ENCODE data around the gene UNC13B. TPM values are rescaled to one million over a fixed set of nuclear protein-coding genes. Genes with fewer than 3 reads are reported as not detected.
A peak's percentile ranks its signal among the peaks of the same experiment; 100 is the strongest.

Gene UNC13B
- total and polyA plus RNA-seq, 2 donors (not counting 3 experiments of a cell fraction or from before 2014, with no cell fraction given) = 30.1 to 46.2 TPM

- H2AFZ ChIP-seq (ENCODE audit: low read depth, low read length) = no peak overlapping the region
- FAIRE-seq (peak; percentile 59), DNase-seq (ENCODE audit: low read depth, low spot score) (peak; percentile 83)
- intact Hi-C loops (cut with micrococcal nuclease) (no loop called here), dilution Hi-C loops (cut with MboI; ENCODE audit: extremely low pct_ligation_motif_present, low sequenced_read_pairs) (no loop called here)
- H3K9me1 ChIP-seq (replicated peaks; ENCODE audit: control insufficient read depth, extremely low read depth, insufficient read depth, low read length) = no peaks in the 10 kb centered on the region
- H3K9me3 ChIP-seq (replicated peaks; ENCODE audit: control insufficient read depth, insufficient read depth, low read length) = no peaks in the 10 kb centered on the region
- H3K4me2 ChIP-seq (ENCODE audit: insufficient read depth, low read length) = no peak overlapping the region
- H3K4me3 ChIP-seq (replicated peaks in 1 of 3; ENCODE audit: insufficient read depth in 1 of 3, low read depth in 1 of 3, low read length in 3 of 3) = no peak overlapping the region
- no peak overlapping the region for H3K27ac ChIP-seq (ENCODE audit: insufficient read depth, low read depth, low read length)
- H3K27me3 ChIP-seq (ENCODE audit: control insufficient read depth in 2 of 2, insufficient read depth in 2 of 2, low read length in 2 of 2) = no peaks in the 10 kb centered on the region
- ChIA-PET CTCF (interaction anchor here (0.8 to 1.3 kb wide), 3 partner anchors 9 to 203 kb away, joined by 3 to 7 read pairs (median 5); no protein-coding TSS in a partner anchor), POLR2A (no interaction called here)
- TF ChIP-seq FOS (IDR thresholded peaks at IDR 0.05; ENCODE audit: borderline replicate concordance, insufficient read depth, low read length) (no peak), POLR2A (IDR thresholded peaks at IDR 0.05; ENCODE audit: low read depth, low read length) (no peak), GATA2 (IDR thresholded peaks at IDR 0.05; ENCODE audit: insufficient read depth, insufficient read length, low read depth, low read length) (no peak), JUN (IDR thresholded peaks at IDR 0.05; ENCODE audit: borderline replicate concordance, insufficient read depth, insufficient read length, low read depth) (no peak), EZH2 (IDR thresholded peaks at IDR 0.05; ENCODE audit: borderline replicate concordance, low read depth, low read length, severe bottlenecking) (no peak), MYC (IDR thresholded peaks at IDR 0.05; ENCODE audit: low read depth, low read length) (no peak), MAX (IDR thresholded peaks at IDR 0.05; ENCODE audit: insufficient read depth, insufficient read length) (no peak), CTCF (IDR thresholded peaks at IDR 0.05; ENCODE audit: extremely low read depth in 1 of 2, insufficient read depth in 1 of 2, low read depth in 1 of 2, low read length in 2 of 2) (no peak), POLR2AphosphoS5 (IDR thresholded peaks at IDR 0.05; ENCODE audit: insufficient read depth, low read depth, low read length) (no peak)
- peaks cover 4% of the 10 kb centered on the region for H3K4me1 ChIP-seq (ENCODE audit: control insufficient read depth, extremely low read depth, insufficient read depth, low read length)
- no TSS peak for BruUV-seq (replicated peaks)
- H3K79me2 ChIP-seq (ENCODE audit: control insufficient read depth, insufficient read depth, low read length) = no peaks in the 10 kb centered on the region
- no peaks in the 10 kb centered on the region for H4K20me1 ChIP-seq (replicated peaks; ENCODE audit: control insufficient read depth, extremely low read depth, insufficient read depth, low read length)
- H3K9ac ChIP-seq (replicated peaks; ENCODE audit: extremely low read depth, insufficient read depth, low read length) = no peak overlapping the region
- no peaks in the 10 kb centered on the region for H3K36me3 ChIP-seq (ENCODE audit: control insufficient read depth in 2 of 2, extremely low read depth in 1 of 2, insufficient read depth in 2 of 2, low read length in 2 of 2)
Observed at GRCh38 chr9:35350827-35351549, 189.2 kb downstream of the UNC13B start.

Data from endothelial cell of umbilical vein (primary cell).